IMR-90 (cell line): ENCODE data around the gene CIAO3. TPM values are rescaled to one million over a fixed set of nuclear protein-coding genes. Genes with fewer than 3 reads are reported as not detected.

Experiments
- ATAC-seq: fragments of 200-7000 bp; cut with Tn5 transposase; 2 replicates; pipeline ENCODE4 v1.9.1; 2020; ENCODE audit warnings: low read depth, mild to moderate bottlenecking, moderate library complexity
- BruUV-seq: library from RNA; stranded (reverse); fragments of 400-500 nt; replicated peaks from 2 replicates; lab custom pipeline; 2021; lab: Mats Ljungman, UMichigan
- CTCF ChIA-PET: fragments of 300-600 bp; formaldehyde crosslinking; extraction: SDS; loops from one replicate; lab custom pipeline; 2021; ENCODE audit warnings: antibody characterized with exemption; lab: Yijun Ruan, JAX
- POLR2A ChIA-PET: fragments of 300-600 bp; sonication (Branson Sonifier 250); formaldehyde crosslinking; loops from one replicate; lab custom pipeline; 2022; ENCODE audit warnings: antibody characterized with exemption; ENCODE audit not compliant: unreplicated experiment; lab: Charles Lee
- DNase-seq: peaks from one replicate; pipeline ENCODE4 v3.0.0; 2013
- H2AFZ ChIP-seq: replicated peaks from 2 replicates; pipeline ENCODE3; 2013; ENCODE audit warnings: low read length, mild to moderate bottlenecking; ENCODE audit not compliant: poor library complexity
- H2AK5ac ChIP-seq: 2 replicates; pipeline ENCODE4 v1.6.1; 2013; ENCODE audit warnings: low read depth, low read length, inconsistent platforms
- H2AK9ac ChIP-seq: replicated peaks from 2 replicates; pipeline ENCODE3; 2013; ENCODE audit warnings: mild to moderate bottlenecking, low read depth, low read length, moderate library complexity; ENCODE audit not compliant: poor library complexity
- H2BK120ac ChIP-seq: 2 replicates; pipeline ENCODE4 v1.6.1; 2013; ENCODE audit warnings: low read depth, low read length, inconsistent platforms
- H2BK15ac ChIP-seq: 3 replicates; pipeline ENCODE4 v1.6.1; 2013; ENCODE audit warnings: low read depth, low read length, inconsistent platforms
- H2BK20ac ChIP-seq: 2 replicates; pipeline ENCODE4 v1.6.1; 2013; ENCODE audit warnings: low read depth, mild to moderate bottlenecking, inconsistent platforms, low read length, moderate library complexity
- H2BK5ac ChIP-seq: 2 replicates; pipeline ENCODE4 v1.6.1; 2013; ENCODE audit warnings: mild to moderate bottlenecking, low read depth, low read length, inconsistent platforms; ENCODE audit not compliant: poor library complexity, severe bottlenecking
- H3K14ac ChIP-seq: replicated peaks from 2 replicates; pipeline ENCODE4 v1.6.1; 2013; ENCODE audit warnings: low read depth, low read length, inconsistent platforms
- H3K18ac ChIP-seq: 2 replicates; pipeline ENCODE4 v1.6.1; 2013; ENCODE audit warnings: low read depth, low read length, control low read depth
- H3K23ac ChIP-seq: 2 replicates; pipeline ENCODE4 v1.6.1; 2013; ENCODE audit warnings: low read depth, low read length, inconsistent platforms
- H3K27ac ChIP-seq: 2 replicates; pipeline ENCODE4 v1.5.1; 2013; ENCODE audit warnings: mild to moderate bottlenecking, control low read depth, low read length; ENCODE audit not compliant: insufficient read depth
- H3K27me3 ChIP-seq: 2 replicates; pipeline ENCODE4 v1.6.1; 2013; ENCODE audit warnings: low read length; ENCODE audit not compliant: control insufficient read depth, insufficient read depth
- H3K36me3 ChIP-seq: 2 replicates; pipeline ENCODE4 v1.6.1; 2013; ENCODE audit warnings: low read length, mixed read lengths; ENCODE audit not compliant: control insufficient read depth, insufficient read depth
- H3K4ac ChIP-seq: 2 replicates; pipeline ENCODE4 v1.6.1; 2013; ENCODE audit warnings: low read depth, low read length, inconsistent platforms
- H3K4me1 ChIP-seq: 2 replicates; pipeline ENCODE4 v1.6.1; 2013; ENCODE audit warnings: low read length, mixed read lengths; ENCODE audit not compliant: control insufficient read depth, insufficient read depth
- H3K4me2 ChIP-seq: 2 replicates; pipeline ENCODE4 v1.6.1; 2013; ENCODE audit warnings: low read depth, mild to moderate bottlenecking, control low read depth, low read length, moderate library complexity
- H3K4me3 ChIP-seq: 2 replicates; pipeline ENCODE4 v1.5.1; 2013; ENCODE audit warnings: low read depth, mild to moderate bottlenecking, control low read depth, low read length, moderate library complexity; ENCODE audit not compliant: insufficient read depth
- H3K56ac ChIP-seq: 2 replicates; pipeline ENCODE4 v1.6.1; 2013; ENCODE audit warnings: low read length, inconsistent platforms; ENCODE audit not compliant: insufficient read depth; ENCODE audit errors: extremely low read depth
- H3K79me1 ChIP-seq, 2 experiments: 2 replicates each; pipeline ENCODE4 v1.6.1; 2013; ENCODE audit warnings: low read length in 2 of 2, inconsistent platforms in 1 of 2, low read depth in 1 of 2
- H3K9ac ChIP-seq: 2 replicates; pipeline ENCODE4 v1.6.1; 2013; ENCODE audit warnings: low read depth, low read length, control low read depth
- H3K9me1 ChIP-seq: 2 replicates; pipeline ENCODE4 v1.6.1; 2013; ENCODE audit warnings: low read length, inconsistent platforms; ENCODE audit not compliant: insufficient read depth
- H3K9me3 ChIP-seq: 2 replicates; pipeline ENCODE4 v1.6.1; 2013; ENCODE audit warnings: low read length; ENCODE audit not compliant: control insufficient read depth, insufficient read depth
- H4K20me1 ChIP-seq: 2 replicates; pipeline ENCODE4 v1.6.1; 2013; ENCODE audit warnings: low read length, inconsistent platforms; ENCODE audit not compliant: insufficient read depth
- H4K5ac ChIP-seq: 2 replicates; pipeline ENCODE4 v1.6.1; 2013; ENCODE audit warnings: mild to moderate bottlenecking, low read depth, low read length, control low read depth
- H4K8ac ChIP-seq, 2 experiments: 2 replicates each; pipeline ENCODE4 v1.6.1; 2013; ENCODE audit warnings: low read depth in 2 of 2, low read length in 2 of 2, control low read depth in 1 of 2, inconsistent platforms in 1 of 2
- H4K91ac ChIP-seq: 2 replicates; pipeline ENCODE4 v1.6.1; 2013; ENCODE audit warnings: low read depth, low read length, inconsistent platforms; ENCODE audit not compliant: insufficient read depth
- CTCF ChIP-seq: conservative IDR thresholded peaks from 2 replicates; pipeline ENCODE4 v1.5.1; 2012; ENCODE audit warnings: mild to moderate bottlenecking, low read depth, low read length, improper control_type of control experiment
- WGBS, 2 experiments: methylation state at CpG; one replicate each; pipeline versions ENCODE4 v1.1.5 to v1.1.7; 2013; ENCODE audit warnings: missing lambda C conversion rate in 2 of 2; ENCODE audit not compliant: insufficient read length in 1 of 2; ENCODE audit errors: extremely low coverage in 2 of 2; 5-methylcytosine and 5-hydroxymethylcytosine counted together
- dilution Hi-C: fragments of 300-500 bp; cut with HindIII; formaldehyde crosslinking; loops from one replicate; pipeline ENCODE4 v1.14.3; 2018; ENCODE audit warnings: low sequenced_read_pairs; ENCODE audit not compliant: unreplicated experiment
- in situ Hi-C: fragments of 300-500 bp; cut with MboI; formaldehyde crosslinking; loops from 3 replicates; pipeline ENCODE4 v1.14.3; 2019; ENCODE audit warnings: low sequenced_read_pairs, inconsistent platforms, mixed read lengths
- intact Hi-C: fragments of 100-400 bp; cut with micrococcal nuclease; formaldehyde crosslinking; loops from 2 replicates; pipeline ENCODE4 v1.10.0; 2022
- polyA plus RNA-seq, 3 experiments: library from polyadenylated mRNA; depleted of rRNA; stranded (reverse); fragments of >200 nt; gene quantifications; 2 replicates each; pipeline ENCODE4 v1.2.3, GENCODE V29; 2012; ENCODE audit warnings: low replicate concordance in 1 of 3
- total RNA-seq: library from RNA; depleted of rRNA; stranded (reverse); fragments of >200 nt; gene quantifications from 2 replicates; pipeline ENCODE4 v1.2.3, GENCODE V29; 2012

Gene CIAO3
- total and polyA plus RNA-seq, 2 of the 4 experiments (the other 2 are of a cell fraction), result 17.0 to 20.2 TPM

DNA sequence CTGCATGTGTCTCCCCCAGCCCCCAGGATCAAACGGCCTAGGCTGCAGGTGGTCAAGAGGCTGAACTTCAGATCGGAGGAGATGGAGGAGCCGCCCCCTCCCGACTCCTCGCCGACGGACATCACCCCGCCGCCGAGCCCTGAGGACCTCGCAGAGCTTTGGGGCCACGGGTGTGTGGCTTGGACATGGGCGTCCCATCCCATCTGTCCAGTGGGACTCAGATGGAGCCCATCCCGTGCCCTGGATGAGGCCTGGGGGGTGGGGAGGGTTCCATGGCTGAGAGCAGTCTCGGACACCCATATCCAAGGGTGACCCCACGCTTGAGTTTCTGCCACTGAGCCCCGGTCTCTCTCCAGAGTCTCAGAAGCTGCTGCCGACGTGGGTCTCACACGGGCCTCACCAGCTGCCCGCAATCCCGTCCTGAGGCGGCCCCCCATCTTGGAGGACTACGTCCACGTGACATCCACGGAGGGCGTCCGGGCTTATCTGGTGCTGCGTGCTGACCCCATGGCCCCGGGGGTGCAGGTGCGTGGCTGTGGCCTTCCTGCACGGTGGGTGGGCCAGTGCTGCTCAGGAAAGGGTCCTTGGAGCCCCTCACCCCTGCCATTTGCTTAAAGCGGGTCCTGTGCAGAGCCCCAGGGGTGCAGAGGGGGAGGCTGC lies 48.5 kb upstream of the CIAO3 start:
- Histone ChIP-seq H3K27ac (no peak overlapping the region; the same call in 1 of the 2 replicates), H4K91ac (no peak overlapping the region), H3K36me3 (peaks cover 18% of the 10 kb centered on the region), H3K18ac (no peak overlapping the region), H3K4me2 (peak overlapping the region; percentile 67), H4K5ac (no peak overlapping the region), H2BK120ac (no peak overlapping the region), H3K27me3 (no peaks in the 10 kb centered on the region), H3K9me3 (no peaks in the 10 kb centered on the region), H3K4ac (no peak overlapping the region), H3K4me3 (peak overlapping the region; percentile 78), H3K9ac (no peak overlapping the region), H4K20me1 (peaks cover 25% of the 10 kb centered on the region), H3K23ac (no peak overlapping the region), H3K14ac (no peak overlapping the region), H3K4me1 (peaks cover 11% of the 10 kb centered on the region; the same call in 1 of the 2 replicates), H2BK20ac (no peak overlapping the region), H3K56ac (no peak overlapping the region), H2AK5ac (no peak overlapping the region), H2BK15ac (no peak overlapping the region), H2AFZ (peak overlapping the region; percentile 93), H4K8ac (no peak overlapping the region), H3K9me1 (no peaks in the 10 kb centered on the region), H2AK9ac (peak overlapping the region; percentile 55), H3K79me1 (peaks cover 4 to 35% of the 10 kb centered on the region in 2 experiments; a peak in 2 of 4 replicates), H2BK5ac (no peak overlapping the region)
- TF ChIP-seq CTCF, result no peak
- CTCF ChIA-PET, result no interaction called here
- DNase-seq (no peak), ATAC-seq (no peak)
- no TSS peak for BruUV-seq
- dilution Hi-C loops, result no loop called here
- intact Hi-C loops, result loop anchor here (2.0 to 5.0 kb wide), 3 partner anchors 47 to 77 kb away; partner anchors contain the start of genes CCDC78, CIAO3 and HAGHL
- POLR2A ChIA-PET, result no interaction called here
- in situ Hi-C loops, result loop anchor here (5.0 kb wide), 1 partner anchor 77 kb away; no protein-coding TSS in a partner anchor
- WGBS, 2 experiments, result 79% methylated on average over 15 of the region's 33 CpGs; no CpG with 5 or more reads in 1 of the 2 experiments
